Adrenal gland (tissue), 5 donors: ENCODE data around the gene ARID4B.

Source experiments
- CTCF ChIP-seq, 6 experiments: fragments of 450-650 bp in 4 of 6; fragments of 200-600 bp in 2 of 6; sonication (generic) in 1 of 6; IDR thresholded peaks; 1 replicate in 5 of 6; 2 replicates in 1 of 6; pipeline versions ENCODE4 v1.5.1 to v1.8.0; 2016 to 2021; ENCODE audit warnings: antibody characterized with exemption in 6 of 6, mild to moderate bottlenecking in 2 of 6, moderate library complexity in 1 of 6
- POLR2A ChIP-seq, 2 donors: fragments of 450-650 bp; IDR thresholded peaks; one replicate each; pipeline ENCODE4 v1.6.1; 2017; ENCODE audit warnings: antibody characterized with exemption in 2 of 2, mild to moderate bottlenecking in 2 of 2, moderate library complexity in 1 of 2
- donor health status: DM: no; HTN: no; CAD: no.

GRCh38 chr1:235326719-235327558 is 1.0 kb downstream of the ARID4B start:
- TF ChIP-seq POLR2A (IDR thresholded peaks at IDR 0.05) = no peak
- TF ChIP-seq CTCF (IDR thresholded peaks at IDR 0.05) = no peak
